GM19372 (cell line): Measurements from ENCODE around the gene PLCB4.

Experiments used
- ATAC-seq: cut with Tn5 transposase; IDR thresholded peaks from one replicate; pipeline ENCODE4 v1.9.1; 2021; ENCODE audit warnings: mild to moderate bottlenecking, low read depth, moderate library complexity; ENCODE audit not compliant: unreplicated experiment

Gene PLCB4

GRCh38 chr20:9409981-9410380 lies 341.1 kb downstream of the PLCB4 start:
- no peak for ATAC-seq

GRCh38 chr20:9411833-9412232 lies 342.9 kb downstream of the PLCB4 start:
- no peak for ATAC-seq

DNA sequence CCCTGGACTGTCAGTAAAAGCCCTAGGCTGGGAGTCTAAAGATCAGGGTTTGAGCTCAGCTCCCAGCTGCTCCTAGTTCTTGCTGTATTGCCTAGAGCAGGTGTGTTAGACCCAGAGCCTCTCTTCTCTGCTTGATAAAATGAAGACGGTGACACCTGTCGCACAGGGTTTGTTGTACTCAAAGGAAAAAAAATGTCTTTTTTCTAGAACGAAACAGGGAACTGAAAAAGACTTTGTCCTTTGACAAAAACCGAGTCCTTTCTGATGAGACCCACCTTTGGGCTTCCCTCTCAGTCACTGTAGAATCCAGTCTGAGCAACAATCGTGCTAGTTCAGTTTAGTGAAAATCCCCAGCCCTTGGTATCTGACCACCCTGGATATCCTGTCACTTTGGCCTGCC lies 343.4 kb downstream of the PLCB4 start:
- ATAC-seq: peak; percentile 54

GRCh38 chr20:9413001-9413400 lies 344.1 kb downstream of the PLCB4 start:
- ATAC-seq: no peak

DNA sequence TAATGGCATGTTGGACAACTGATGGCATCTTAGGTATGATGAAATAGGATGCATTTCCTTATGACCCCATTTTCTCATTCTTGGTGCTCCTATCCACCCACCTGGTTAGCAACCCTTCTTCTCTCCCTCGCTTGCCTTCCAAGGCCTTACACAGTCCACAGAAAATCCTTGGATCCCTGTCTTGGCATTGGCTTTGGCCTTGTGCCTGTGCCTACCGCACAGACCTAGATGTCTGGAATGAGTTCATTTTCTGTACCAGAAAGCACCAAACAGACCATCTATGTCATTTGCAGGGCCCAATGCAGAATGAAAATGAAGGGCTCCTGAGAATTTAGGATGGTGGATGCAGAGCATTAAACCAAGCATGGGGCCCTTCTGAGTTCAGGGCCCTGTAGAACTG lies 346.5 kb downstream of the PLCB4 start:
- no peak for ATAC-seq

- no peak for ATAC-seq
Measured at GRCh38 chr20:9416421-9416820, 347.5 kb downstream of the PLCB4 start.

DNA sequence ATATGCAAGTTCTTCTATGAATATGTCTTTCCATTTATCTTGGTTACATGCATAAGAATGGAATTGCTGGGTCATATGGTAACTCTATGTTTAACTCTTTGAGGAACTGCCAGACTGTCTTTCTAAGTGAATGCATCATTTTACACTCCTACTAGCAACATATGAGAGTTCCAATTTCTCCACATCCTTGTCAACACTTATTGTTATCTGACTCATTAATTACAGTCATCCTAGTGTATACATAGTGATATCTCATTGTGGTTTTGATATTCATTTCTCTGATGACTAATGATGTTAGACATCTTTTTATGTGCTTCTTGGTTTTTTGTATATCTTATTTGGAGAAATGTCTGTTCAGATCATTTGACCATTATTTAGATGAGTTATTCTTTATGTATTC lies 348.8 kb downstream of the PLCB4 start:
- no peak for ATAC-seq

- ATAC-seq: no peak
Measured at GRCh38 chr20:9422321-9423057, 353.6 kb downstream of the PLCB4 start.

- ATAC-seq: no peak
Measured at GRCh38 chr20:9424551-9424950, 355.7 kb downstream of the PLCB4 start.

GRCh38 chr20:9427430-9428291 lies 358.8 kb downstream of the PLCB4 start:
- no peak for ATAC-seq

DNA sequence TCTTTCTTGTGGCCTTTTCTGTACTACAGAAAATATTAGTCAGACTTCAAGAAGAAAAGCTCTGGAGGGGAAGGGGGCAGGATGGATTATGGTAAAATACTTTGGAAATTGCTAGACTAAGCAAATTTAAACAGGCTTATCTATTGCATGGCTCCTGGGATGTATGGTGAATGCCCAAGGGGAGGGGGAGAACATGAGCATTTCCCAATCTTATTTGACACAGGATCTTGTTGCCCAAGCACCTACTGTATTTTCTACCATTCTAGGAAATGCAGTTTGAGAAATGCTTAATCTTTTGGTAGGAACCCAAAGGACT lies 359.4 kb downstream of the PLCB4 start:
- no peak for ATAC-seq

- ATAC-seq: no peak
Measured at GRCh38 chr20:9439806-9440205, 370.9 kb downstream of the PLCB4 start.

- ATAC-seq: no peak
Measured at GRCh38 chr20:9440892-9441291, 372.0 kb downstream of the PLCB4 start.

DNA sequence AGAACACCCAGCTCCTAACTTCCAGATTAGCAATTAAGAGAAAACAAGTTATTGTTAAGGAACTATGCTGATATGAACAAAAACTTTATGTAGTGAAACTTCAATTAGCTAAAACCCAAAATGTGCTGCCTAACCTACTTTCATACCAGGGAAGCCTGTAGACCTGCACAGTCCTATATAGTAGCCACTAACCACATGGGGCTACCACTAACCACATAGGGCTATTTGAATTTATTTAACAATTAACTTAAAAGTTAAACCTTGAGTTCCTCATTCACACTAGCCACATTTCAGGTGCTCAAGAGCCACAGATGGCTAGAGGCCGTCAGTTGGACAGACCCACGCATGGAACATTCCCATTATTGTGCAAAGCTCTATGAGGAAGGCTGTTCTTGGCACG lies 373.1 kb downstream of the PLCB4 start:
- peak; percentile 66 for ATAC-seq

DNA sequence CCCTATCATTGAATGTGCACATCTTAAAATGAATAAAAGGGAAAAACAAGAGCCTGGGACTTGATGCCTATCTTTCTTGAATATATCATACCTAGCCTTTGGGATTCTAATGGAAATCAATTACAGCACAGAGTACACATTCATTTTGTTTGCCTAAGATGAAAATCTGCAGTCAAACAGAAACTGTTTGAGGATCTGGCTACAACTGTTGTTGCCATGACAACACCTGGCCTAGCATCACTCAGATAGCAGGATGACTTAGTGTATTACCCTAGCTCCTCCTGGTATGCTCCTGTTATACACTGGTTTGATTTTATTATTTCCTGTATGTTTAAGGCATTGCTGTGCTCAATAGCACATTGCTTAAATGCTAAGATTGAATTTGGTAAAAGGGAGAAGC lies 374.0 kb downstream of the PLCB4 start:
- ATAC-seq: no peak

GRCh38 chr20:9444921-9445320 lies 376.0 kb downstream of the PLCB4 start:
- no peak for ATAC-seq

- ATAC-seq: no peak
Measured at GRCh38 chr20:9447182-9447581, 378.3 kb downstream of the PLCB4 start.

GRCh38 chr20:9453201-9453600 lies 384.3 kb downstream of the PLCB4 start:
- no peak for ATAC-seq

GRCh38 chr20:9454791-9455190 lies 385.9 kb downstream of the PLCB4 start:
- no peak for ATAC-seq

- no peak for ATAC-seq
Measured at GRCh38 chr20:9457136-9457535, 388.2 kb downstream of the PLCB4 start.

GRCh38 chr20:9458138-9458796 lies 389.4 kb downstream of the PLCB4 start:
- no peak for ATAC-seq

GRCh38 chr20:9460518-9460917 lies 391.6 kb downstream of the PLCB4 start:
- ATAC-seq: no peak
